ENCODE results near the gene IFNL4.
"Not testable (repeated sequence)": the region's sequence is repeated elsewhere in the genome, so short reads cannot be mapped to it uniquely, and the experiment has no call there.

IFNL4 gene

GRCh38 chr19:39248806-39249205 lies at the start of gene IFNL4:
Gene IFNL4, minus strand, starts transcription at chr19:39248856.
- DNase-seq (ENCODE audit: low read depth, low spot score): no peak

GRCh38 chr19:39297931-39298634 lies 49.4 kb upstream of the IFNL4 start:
- DNase-seq (ENCODE audit: low read depth, low spot score): no peak

- DNase-seq (ENCODE audit: low read depth, low spot score): no peak
Measured at GRCh38 chr19:39296906-39297305, 48.2 kb upstream of the IFNL4 start.

GRCh38 chr19:39296055-39296645 lies 47.5 kb upstream of the IFNL4 start, which contains the start of gene IFNL1:
Gene IFNL1, plus strand, starts transcription at chr19:39296407. Its CDS starts 15 bp downstream, at chr19:39296422.
- no peak for DNase-seq (ENCODE audit: low read depth, low spot score)

GRCh38 chr19:39293394-39293793 lies 44.7 kb upstream of the IFNL4 start:
- DNase-seq (ENCODE audit: low read depth, low spot score): no peak

- no peak for DNase-seq (ENCODE audit: low read depth, low spot score)
Measured at GRCh38 chr19:39284032-39284431, 35.4 kb upstream of the IFNL4 start.

- no peak for DNase-seq (ENCODE audit: low read depth, low spot score)
Measured at GRCh38 chr19:39282021-39282420, 33.4 kb upstream of the IFNL4 start.

- peak; percentile 20 for DNase-seq (ENCODE audit: low read depth, low spot score)
Measured at GRCh38 chr19:39277598-39277997, 28.9 kb upstream of the IFNL4 start.

- DNase-seq (ENCODE audit: low read depth, low spot score): no peak
Measured at GRCh38 chr19:39276740-39277139, 28.1 kb upstream of the IFNL4 start.

- DNase-seq (ENCODE audit: low read depth, low spot score): no peak
Measured at GRCh38 chr19:39275578-39275977, 26.9 kb upstream of the IFNL4 start.

- DNase-seq (ENCODE audit: low read depth, low spot score): not testable (repeated sequence)
Measured at GRCh38 chr19:39273859-39274258, 25.2 kb upstream of the IFNL4 start.

- DNase-seq (ENCODE audit: low read depth, low spot score): no peak
Measured at GRCh38 chr19:39270036-39270871, 21.6 kb upstream of the IFNL4 start.

- DNase-seq (ENCODE audit: low read depth, low spot score): not testable (repeated sequence)
Measured at GRCh38 chr19:39269369-39269768, 20.7 kb upstream of the IFNL4 start.

- not testable (repeated sequence) for DNase-seq (ENCODE audit: low read depth, low spot score)
Measured at GRCh38 chr19:39268531-39269223, 20.0 kb upstream of the IFNL4 start.

- not testable (repeated sequence) for DNase-seq (ENCODE audit: low read depth, low spot score)
Measured at GRCh38 chr19:39268085-39268484, 19.4 kb upstream of the IFNL4 start, which contains the start of gene IFNL2. Gene IFNL2, plus strand, starts transcription at chr19:39268396. Its CDS starts 173 bp downstream, at chr19:39268569.

- peak; percentile 36 for DNase-seq (ENCODE audit: low read depth, low spot score)
Measured at GRCh38 chr19:39265321-39265916, 16.8 kb upstream of the IFNL4 start.

GRCh38 chr19:39264306-39265290 lies 15.9 kb upstream of the IFNL4 start:
- peak; percentile 67 for DNase-seq (ENCODE audit: low read depth, low spot score)

- peak; percentile 31 for DNase-seq (ENCODE audit: low read depth, low spot score)
Measured at GRCh38 chr19:39263912-39264305, 15.3 kb upstream of the IFNL4 start.

- peak; percentile 21 for DNase-seq (ENCODE audit: low read depth, low spot score)
Measured at GRCh38 chr19:39262496-39262895, 13.8 kb upstream of the IFNL4 start.

GRCh38 chr19:39261704-39262103 lies 13.0 kb upstream of the IFNL4 start:
- no peak for DNase-seq (ENCODE audit: low read depth, low spot score)
